ENCODE data around the gene COX7B2.

COX7B2 gene

DNA sequence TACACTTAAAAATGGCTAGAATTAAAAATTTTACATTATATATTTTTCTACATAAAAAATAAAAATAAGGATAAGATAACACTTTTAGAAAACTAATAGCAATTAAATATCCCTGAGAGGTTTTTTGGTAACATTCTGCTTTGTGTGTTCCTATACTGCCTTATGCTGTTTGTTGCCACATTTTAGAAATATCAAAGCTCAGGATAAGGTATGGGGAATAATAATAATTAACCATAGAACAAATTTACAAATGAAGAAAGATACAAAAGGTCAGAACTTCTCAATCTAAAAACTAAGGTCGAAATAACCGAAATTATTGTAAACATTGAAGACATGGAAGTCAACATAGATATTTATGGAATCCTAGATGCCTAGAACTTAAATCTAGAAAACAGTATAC lies 71.4 kb downstream of the COX7B2 start:
- H3K4me1 Mint-ChIP-seq = no peaks in the 10 kb centered on the region

DNA sequence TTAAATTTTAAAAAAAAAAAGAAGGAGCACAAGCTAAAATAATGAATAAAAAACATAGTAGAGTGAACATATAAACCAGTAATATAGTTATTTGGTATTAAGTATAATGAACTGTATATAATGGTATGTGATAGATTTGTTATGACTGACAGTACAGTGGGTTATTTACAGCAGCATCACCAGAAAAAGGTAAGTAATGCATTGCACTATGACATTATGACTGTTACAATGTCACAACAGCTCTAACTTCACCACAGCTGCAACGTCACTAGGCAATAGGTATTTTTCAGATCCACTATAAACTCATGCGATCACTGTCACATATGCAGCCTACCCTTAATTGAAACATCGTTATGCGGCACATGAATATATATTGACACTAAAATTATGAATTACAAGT lies 72.5 kb downstream of the COX7B2 start:
- H3K4me3 Mint-ChIP-seq = no peak overlapping the region
- no peaks in the 10 kb centered on the region for H3K9me3 Mint-ChIP-seq
- no peak overlapping the region for H3K27ac Mint-ChIP-seq
- no peaks in the 10 kb centered on the region for H3K4me1 Mint-ChIP-seq
- no peaks in the 10 kb centered on the region for H3K27me3 Mint-ChIP-seq
- H3K36me3 Mint-ChIP-seq = no peaks in the 10 kb centered on the region

More for the DNA sequence above, 71.4 kb downstream of the COX7B2 start:
- H3K4me3 Mint-ChIP-seq = no peak overlapping the region
- H3K36me3 Mint-ChIP-seq = no peaks in the 10 kb centered on the region
- H3K27ac Mint-ChIP-seq = no peak overlapping the region
- no peaks in the 10 kb centered on the region for H3K9me3 Mint-ChIP-seq
- H3K27me3 Mint-ChIP-seq = no peaks in the 10 kb centered on the region

DNA sequence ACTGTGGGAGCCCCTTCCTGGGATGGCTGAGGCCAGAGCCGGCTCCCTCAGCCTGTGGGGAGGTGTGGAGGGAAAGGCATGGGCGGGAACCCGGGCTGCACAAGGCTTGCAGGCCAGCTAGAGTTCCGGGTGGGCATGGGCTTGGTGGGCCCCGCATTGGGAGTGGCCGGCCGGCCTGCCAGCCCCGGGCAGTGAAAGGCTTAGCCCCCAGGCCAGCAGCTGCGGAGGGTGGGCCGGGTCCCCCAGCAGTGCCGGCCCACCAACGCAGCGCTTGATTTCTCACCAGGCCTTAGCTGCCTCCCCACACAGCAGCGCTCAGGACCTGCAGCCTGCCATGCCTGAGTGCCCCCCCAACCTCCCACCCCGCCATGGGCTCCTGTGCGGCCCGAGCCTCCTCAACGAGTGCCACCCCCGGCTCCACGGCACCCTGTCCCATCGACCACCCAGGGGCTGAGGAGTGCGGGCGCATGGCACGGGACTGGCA lies 78.0 kb downstream of the COX7B2 start:
- Mint-ChIP-seq H3K4me3 (no peak overlapping the region), H3K27ac (no peak overlapping the region), H3K9me3 (no peaks in the 10 kb centered on the region), H3K4me1 (no peaks in the 10 kb centered on the region), H3K27me3 (no peaks in the 10 kb centered on the region), H3K36me3 (no peaks in the 10 kb centered on the region)

DNA sequence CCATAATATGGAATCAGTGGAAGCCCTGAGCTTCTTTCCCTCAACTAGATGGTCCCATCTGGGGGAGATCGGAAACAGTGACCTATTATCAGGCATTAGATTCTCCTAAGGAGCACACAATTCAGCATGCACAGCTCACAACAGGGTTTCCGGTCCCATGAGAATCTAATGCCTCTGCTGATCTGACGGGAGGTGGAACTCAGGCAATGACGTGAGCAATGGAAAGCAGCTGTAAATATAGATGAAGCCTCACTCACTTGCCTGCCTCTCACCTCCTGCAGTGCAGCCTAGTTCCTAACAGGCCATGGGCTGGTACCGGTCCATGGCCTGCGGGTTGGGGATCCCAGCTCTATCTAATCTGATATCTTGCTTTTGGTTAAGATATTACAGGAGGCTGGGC lies 88.9 kb downstream of the COX7B2 start:
- Mint-ChIP-seq H3K36me3 (no peaks in the 10 kb centered on the region), H3K4me3 (no peak overlapping the region), H3K9me3 (no peaks in the 10 kb centered on the region), H3K27me3 (peaks cover 2% of the 10 kb centered on the region), H3K4me1 (no peaks in the 10 kb centered on the region), H3K27ac (no peak overlapping the region)

DNA sequence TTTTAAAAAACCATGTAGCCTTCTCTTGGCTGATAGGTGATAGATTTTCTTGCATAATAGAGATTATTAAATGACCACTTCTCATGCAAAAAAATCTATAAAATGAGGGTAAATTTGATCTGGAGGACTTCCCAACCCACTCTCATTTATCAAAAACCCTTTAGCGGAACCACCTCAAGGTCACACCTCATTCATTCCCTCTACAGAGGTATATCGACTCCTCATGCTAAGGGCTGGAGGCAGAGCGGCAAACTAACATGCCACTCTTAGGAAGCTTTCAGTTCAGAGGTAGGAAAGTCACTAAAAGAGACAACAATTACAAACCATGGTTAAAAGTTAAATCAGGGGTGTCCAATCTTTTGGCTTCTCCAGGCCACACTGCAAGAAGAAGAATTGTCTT lies 90.0 kb downstream of the COX7B2 start:
- H3K27ac Mint-ChIP-seq = no peak overlapping the region
- H3K27me3 Mint-ChIP-seq = peaks cover 2% of the 10 kb centered on the region
- no peaks in the 10 kb centered on the region for H3K36me3 Mint-ChIP-seq
- H3K4me3 Mint-ChIP-seq = no peak overlapping the region
- no peaks in the 10 kb centered on the region for H3K9me3 Mint-ChIP-seq
- no peaks in the 10 kb centered on the region for H3K4me1 Mint-ChIP-seq

DNA sequence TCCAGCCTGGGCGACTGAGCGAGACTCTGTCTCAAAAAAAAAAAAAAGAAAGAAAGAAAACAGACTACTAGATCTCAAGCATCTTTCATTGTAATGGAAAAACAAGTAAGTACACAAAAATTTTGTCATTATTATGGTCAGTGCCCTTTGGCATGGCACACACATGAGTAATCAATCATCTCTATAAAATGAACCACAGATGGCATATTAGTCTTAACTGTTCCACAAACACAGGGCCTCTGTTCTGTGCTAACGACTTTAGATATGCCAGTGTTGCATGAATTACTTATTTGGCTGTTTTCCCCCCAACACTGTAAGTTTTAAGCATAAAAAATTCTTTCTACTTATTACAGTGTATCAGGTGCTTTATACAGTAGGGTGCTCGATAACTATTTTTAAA lies 90.4 kb downstream of the COX7B2 start:
- Mint-ChIP-seq H3K4me1 (no peaks in the 10 kb centered on the region), H3K4me3 (no peak overlapping the region), H3K9me3 (no peaks in the 10 kb centered on the region), H3K27ac (no peak overlapping the region), H3K36me3 (no peaks in the 10 kb centered on the region), H3K27me3 (peaks cover 2% of the 10 kb centered on the region)

DNA sequence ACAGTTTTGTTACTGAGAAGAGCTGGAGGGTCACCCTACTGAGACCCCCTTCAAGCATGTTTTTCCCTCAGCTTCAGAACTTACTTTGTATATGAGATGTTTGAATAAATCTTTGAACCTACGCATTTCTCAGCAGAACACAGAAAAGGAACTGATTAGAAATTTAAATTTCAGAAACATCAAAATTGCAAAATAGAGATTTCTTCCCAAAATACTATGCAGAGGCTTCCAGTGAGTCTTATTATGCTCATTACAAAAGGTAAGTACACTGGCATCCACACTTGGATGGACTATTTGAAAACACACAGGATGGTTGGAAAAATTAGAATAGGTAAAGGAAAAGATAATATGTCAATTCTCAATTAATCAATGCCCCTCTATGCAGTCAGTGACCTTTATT lies 91.2 kb downstream of the COX7B2 start:
- Mint-ChIP-seq H3K4me3 (no peak overlapping the region), H3K27ac (no peak overlapping the region), H3K9me3 (no peaks in the 10 kb centered on the region), H3K36me3 (no peaks in the 10 kb centered on the region), H3K27me3 (peaks cover 3% of the 10 kb centered on the region), H3K4me1 (no peaks in the 10 kb centered on the region)

DNA sequence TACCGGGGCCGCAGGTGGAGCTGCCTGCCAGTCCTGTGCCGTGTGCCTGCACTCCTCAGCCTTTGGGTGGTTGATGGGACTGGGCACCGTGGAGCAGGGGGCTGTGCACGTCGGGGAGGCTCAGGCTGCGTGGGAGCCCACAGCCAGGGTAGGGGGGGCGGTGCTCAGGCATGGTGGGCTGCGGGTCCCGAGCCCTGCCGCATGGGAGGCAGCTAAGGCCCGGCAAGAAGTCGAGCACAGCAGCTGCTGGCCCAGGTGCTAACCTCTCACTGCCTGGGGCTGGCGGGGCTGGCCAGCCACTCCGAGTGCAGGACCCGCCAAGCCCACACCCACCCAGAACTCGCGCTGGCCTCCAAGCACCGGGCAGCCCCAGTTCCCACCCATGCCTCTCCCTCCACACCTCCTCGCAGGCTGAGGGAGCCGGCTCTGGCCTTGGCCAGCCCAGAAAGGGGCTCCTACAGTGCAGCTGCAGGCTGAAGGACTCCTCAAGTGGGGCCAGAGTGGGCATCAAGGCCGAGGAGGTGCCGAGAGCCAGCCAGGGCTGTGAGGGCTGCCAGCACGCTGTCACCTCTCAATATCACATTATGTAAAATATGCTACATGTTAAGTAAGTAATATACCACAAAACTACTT lies 104.1 kb downstream of the COX7B2 start:
- H3K27me3 Mint-ChIP-seq = no peaks in the 10 kb centered on the region
- H3K27ac Mint-ChIP-seq = no peak overlapping the region
- H3K4me3 Mint-ChIP-seq = no peak overlapping the region
- peaks cover 3% of the 10 kb centered on the region for H3K9me3 Mint-ChIP-seq
- no peaks in the 10 kb centered on the region for H3K36me3 Mint-ChIP-seq
- no peaks in the 10 kb centered on the region for H3K4me1 Mint-ChIP-seq

DNA sequence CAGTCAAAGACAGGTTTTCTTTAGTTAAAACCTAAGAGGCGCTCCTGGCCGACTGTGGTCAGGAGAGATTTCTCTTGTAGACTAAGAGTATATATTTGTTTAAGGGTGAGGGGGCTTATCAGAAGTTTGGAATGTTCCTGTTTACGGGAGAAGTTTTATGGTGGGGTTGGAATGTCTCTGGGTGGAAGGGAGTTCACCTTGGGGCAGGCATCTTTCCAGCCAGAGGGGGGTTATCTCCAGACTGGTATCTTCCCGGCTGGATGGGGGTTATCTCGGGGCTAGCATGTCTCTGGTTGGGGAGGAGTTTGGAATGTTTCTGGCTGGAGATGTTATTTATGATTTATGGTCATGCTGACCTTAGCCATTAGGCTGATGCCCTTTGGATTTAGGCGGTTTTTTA lies 116.0 kb downstream of the COX7B2 start:
- Mint-ChIP-seq H3K4me1 (no peaks in the 10 kb centered on the region), H3K9me3 (no peaks in the 10 kb centered on the region), H3K27ac (no peak overlapping the region), H3K27me3 (no peaks in the 10 kb centered on the region), H3K36me3 (no peaks in the 10 kb centered on the region), H3K4me3 (no peak overlapping the region)

DNA sequence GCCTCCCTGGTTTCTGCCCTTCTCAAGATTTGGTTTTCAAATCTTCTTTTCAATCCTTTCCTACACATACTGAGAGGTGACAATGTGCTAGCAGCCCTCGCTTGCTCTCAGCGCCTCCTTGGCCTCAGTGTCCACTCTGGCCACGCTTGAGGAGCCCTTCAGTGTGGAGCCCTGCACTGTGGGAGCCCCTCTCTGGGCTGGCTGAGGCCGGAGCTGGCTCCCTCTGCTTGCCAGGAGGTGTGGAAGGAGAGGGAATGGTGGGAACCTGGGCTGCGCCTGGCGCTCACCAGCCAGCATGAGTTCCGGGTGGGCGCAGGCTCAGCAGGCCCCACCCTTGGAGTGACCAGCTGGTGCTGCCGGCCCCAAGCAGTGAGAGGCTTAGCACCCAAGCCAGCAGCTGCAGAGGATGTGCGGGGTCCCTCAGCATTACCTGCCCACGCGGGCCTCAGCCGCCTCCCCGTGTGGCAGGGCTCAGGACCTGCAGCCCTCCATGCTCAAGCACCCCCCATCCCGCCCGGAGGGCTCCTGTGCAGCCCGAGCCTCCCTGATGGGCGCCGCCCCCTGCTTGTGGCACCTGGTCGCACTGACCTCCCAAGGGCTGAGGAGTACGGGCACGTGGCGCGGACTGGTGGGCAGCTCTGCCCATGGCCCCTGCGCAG lies 127.5 kb downstream of the COX7B2 start:
- H3K4me1 Mint-ChIP-seq = no peaks in the 10 kb centered on the region
- no peaks in the 10 kb centered on the region for H3K9me3 Mint-ChIP-seq

DNA sequence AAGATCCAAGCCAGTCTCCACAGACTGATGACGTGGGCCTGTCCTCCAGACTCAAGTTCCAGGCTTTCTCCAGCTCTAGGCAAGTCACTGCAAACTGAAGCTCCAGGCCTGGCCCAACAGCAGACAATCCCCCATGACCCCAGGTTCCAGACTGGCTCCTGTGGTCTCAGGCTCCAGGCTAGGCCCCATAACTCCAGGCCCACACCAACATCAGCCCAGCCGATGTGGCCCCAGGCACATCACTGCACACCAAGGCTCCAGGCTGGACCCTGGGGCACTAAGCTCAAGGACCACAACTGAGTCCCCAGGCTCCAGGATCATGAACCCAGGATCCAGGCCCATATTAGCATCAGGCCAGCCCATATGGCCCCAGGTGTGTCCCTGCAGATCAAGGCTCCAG lies 143.6 kb downstream of the COX7B2 start:
- Mint-ChIP-seq H3K9me3 (peaks cover 11% of the 10 kb centered on the region), H3K27me3 (no peaks in the 10 kb centered on the region)

More for the DNA sequence above, 127.5 kb downstream of the COX7B2 start:
- Mint-ChIP-seq H3K27me3 (no peaks in the 10 kb centered on the region), H3K36me3 (no peaks in the 10 kb centered on the region), H3K27ac (no peak overlapping the region), H3K4me3 (no peak overlapping the region)

DNA sequence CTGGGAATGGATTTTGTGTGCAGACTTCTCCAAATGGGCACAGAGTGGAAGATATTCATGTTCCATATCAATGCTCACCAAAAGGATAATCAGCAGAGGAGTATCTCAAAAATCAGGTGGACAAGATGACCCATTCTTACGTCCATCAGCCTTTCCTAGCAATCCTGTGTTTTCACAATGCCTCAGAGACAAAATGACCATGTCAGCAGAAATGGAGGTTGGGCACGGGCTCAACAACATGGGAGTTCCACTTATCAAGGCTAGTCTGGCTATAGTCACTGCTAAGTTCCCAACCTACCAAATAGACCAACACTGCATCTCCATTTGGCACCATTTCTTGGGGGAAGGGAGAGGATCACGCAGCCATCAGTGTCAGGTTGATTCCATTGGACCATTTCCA lies 179.0 kb downstream of the COX7B2 start:
- no peaks in the 10 kb centered on the region for H3K4me1 Mint-ChIP-seq
- H3K27ac Mint-ChIP-seq = no peak overlapping the region
- peaks cover 8% of the 10 kb centered on the region for H3K27me3 Mint-ChIP-seq
- no peaks in the 10 kb centered on the region for H3K36me3 Mint-ChIP-seq
- H3K4me3 Mint-ChIP-seq = no peak overlapping the region
- peaks cover 5% of the 10 kb centered on the region for H3K9me3 Mint-ChIP-seq

More for the DNA sequence above, 143.6 kb downstream of the COX7B2 start:
- Mint-ChIP-seq H3K4me3 (no peak overlapping the region), H3K4me1 (no peaks in the 10 kb centered on the region), H3K36me3 (no peaks in the 10 kb centered on the region), H3K27ac (no peak overlapping the region)

DNA sequence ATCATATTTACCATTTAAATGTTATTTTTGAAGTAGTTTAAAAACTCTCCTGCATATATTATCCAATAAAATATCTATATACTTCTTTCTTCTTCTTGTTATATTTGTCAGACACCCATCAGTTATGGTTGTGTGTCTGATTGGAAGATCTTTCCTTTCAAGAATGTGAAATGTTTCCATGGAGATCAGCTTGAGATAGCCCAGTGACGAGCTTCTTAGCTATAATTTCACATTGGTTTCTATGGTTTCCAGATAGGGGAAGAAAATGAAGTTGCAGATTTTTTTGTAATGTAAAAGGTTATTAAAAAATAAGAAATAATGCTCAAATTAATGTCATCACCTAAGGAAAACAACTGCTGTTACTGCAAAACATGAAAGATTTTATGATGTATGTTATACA lies 189.0 kb downstream of the COX7B2 start:
- no peaks in the 10 kb centered on the region for H3K4me1 Mint-ChIP-seq
- no peak overlapping the region for H3K27ac Mint-ChIP-seq
- no peaks in the 10 kb centered on the region for H3K36me3 Mint-ChIP-seq
- peaks cover 6% of the 10 kb centered on the region for H3K27me3 Mint-ChIP-seq
- H3K4me3 Mint-ChIP-seq = no peak overlapping the region
- H3K9me3 Mint-ChIP-seq = peaks cover 6% of the 10 kb centered on the region

DNA sequence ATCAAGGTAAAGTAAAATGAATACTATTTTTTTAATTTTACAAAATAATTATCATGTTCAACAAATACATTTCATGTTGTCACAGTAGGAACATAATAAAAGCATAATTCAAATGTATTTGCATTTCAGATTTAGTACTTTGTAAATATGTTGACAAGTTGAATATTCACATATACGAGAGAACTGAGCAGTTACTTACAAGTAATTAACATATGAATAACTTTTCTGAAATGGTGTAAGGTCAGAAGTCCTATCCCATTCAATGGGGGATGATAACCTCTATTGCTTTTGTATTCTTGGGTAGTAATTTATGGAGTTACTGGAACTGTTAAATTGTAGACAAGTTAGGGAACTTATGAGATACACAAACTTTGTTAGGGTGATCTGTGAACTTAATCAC lies 191.1 kb downstream of the COX7B2 start:
- H3K9me3 Mint-ChIP-seq = no peaks in the 10 kb centered on the region
- no peaks in the 10 kb centered on the region for H3K36me3 Mint-ChIP-seq
- H3K4me3 Mint-ChIP-seq = no peak overlapping the region
- no peak overlapping the region for H3K27ac Mint-ChIP-seq
- no peaks in the 10 kb centered on the region for H3K27me3 Mint-ChIP-seq
- no peaks in the 10 kb centered on the region for H3K4me1 Mint-ChIP-seq

DNA sequence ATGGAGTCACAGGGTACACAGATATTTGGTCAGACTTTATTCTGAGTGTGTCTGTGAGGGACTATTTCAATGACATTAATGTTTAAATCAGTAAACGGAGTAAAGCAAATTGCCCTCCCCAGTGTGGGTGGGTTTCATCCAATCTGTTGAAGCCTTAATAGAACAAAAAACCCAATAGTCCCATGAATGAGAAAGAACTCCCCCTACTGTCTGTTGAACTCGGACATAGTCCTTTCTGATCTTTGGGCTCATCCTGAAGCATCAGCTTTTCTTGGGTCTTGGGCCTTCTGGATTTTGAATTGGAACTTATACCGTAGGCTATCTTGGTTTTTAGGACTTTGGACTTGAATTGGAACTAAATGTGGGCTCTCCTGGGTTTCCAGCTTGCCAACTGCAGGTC lies 193.6 kb downstream of the COX7B2 start:
- Mint-ChIP-seq H3K4me3 (no peak overlapping the region), H3K9me3 (peaks cover 5% of the 10 kb centered on the region), H3K27me3 (no peaks in the 10 kb centered on the region), H3K4me1 (no peaks in the 10 kb centered on the region), H3K36me3 (no peaks in the 10 kb centered on the region), H3K27ac (no peak overlapping the region)

DNA sequence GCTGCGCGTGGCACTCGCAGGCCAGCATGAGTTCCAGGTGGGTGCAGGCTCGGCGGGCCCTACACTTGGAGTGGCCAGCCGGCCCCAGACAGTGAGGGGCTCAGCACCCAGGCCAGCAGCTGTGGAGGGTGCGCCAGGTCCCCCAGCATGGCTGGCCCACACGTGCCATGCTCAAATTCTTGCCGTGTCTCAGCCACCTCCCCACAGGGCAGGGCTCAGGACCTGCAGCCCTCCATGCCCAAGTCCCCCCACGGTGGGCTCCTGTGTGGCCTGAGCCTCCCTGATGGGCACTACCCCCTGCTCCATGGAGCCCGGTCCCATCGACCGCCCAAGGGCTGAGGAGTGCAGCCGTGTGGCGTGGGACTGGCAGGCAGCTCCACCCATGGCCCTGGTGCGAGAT lies 210.2 kb downstream of the COX7B2 start:
- no peaks in the 10 kb centered on the region for H3K36me3 Mint-ChIP-seq
- no peaks in the 10 kb centered on the region for H3K27me3 Mint-ChIP-seq
- H3K4me3 Mint-ChIP-seq = no peak overlapping the region
- peaks cover 9% of the 10 kb centered on the region for H3K9me3 Mint-ChIP-seq
- H3K4me1 Mint-ChIP-seq = no peaks in the 10 kb centered on the region
- no peak overlapping the region for H3K27ac Mint-ChIP-seq

Measured in activated naive CD4-positive, alpha-beta T cell treated with anti-CD3 and anti-CD28 coated beads, Interleukin-2, amount 50 U/mL, for 24 hours (primary cell).